Spleen (tissue), 11 donors: Measurements from ENCODE around the gene PPIA. TPM values are rescaled to one million over a fixed set of nuclear protein-coding genes. Genes with fewer than 3 reads are reported as not detected.
"Not testable (repeated sequence)": the region's sequence is repeated elsewhere in the genome, so short reads cannot be mapped to it uniquely, and the experiment has no call there.

Experiments used
- DNase-seq: peaks from one replicate; pipeline ENCODE4 v3.0.0-alpha.2; 2020
- H3K27ac ChIP-seq, 8 donors: fragments of 200-600 bp; sonication (generic) in 7 of 8; 1 replicate in 4 of 8; 2 replicates in 4 of 8; pipeline versions ENCODE4 v1.5.0 to v1.8.0; 2016 to 2021; ENCODE audit warnings: inconsistent platforms in 4 of 8, mild to moderate bottlenecking in 4 of 8, moderate library complexity in 1 of 8
- H3K27me3 ChIP-seq, 7 donors: fragments of 200-600 bp; sonication (generic) in 6 of 7; replicated peaks in 1 of 7; 1 replicate in 4 of 7; 2 replicates in 3 of 7; pipeline versions ENCODE4 v1.5.0 to v1.8.0; 2016 to 2021; ENCODE audit warnings: inconsistent platforms in 3 of 7, mild to moderate bottlenecking in 1 of 7
- H3K36me3 ChIP-seq, 6 donors: fragments of 200-600 bp; sonication (generic) in 5 of 6; 1 replicate in 4 of 6; 2 replicates in 2 of 6; pipeline versions ENCODE4 v1.5.0 to v1.8.0; 2016 to 2021; ENCODE audit warnings: inconsistent platforms in 2 of 6
- H3K4me1 ChIP-seq, 6 donors: fragments of 200-600 bp; sonication (generic) in 5 of 6; 1 replicate in 3 of 6; 2 replicates in 3 of 6; pipeline versions ENCODE4 v1.5.0 to v1.8.0; 2016 to 2021; ENCODE audit warnings: inconsistent platforms in 3 of 6
- H3K4me3 ChIP-seq, 8 donors: fragments of 200-600 bp; sonication (generic) in 7 of 8; 1 replicate in 4 of 8; 2 replicates in 4 of 8; pipeline versions ENCODE4 v1.5.0 to v1.8.0; 2016 to 2021; ENCODE audit warnings: inconsistent platforms in 4 of 8, mild to moderate bottlenecking in 4 of 8, moderate library complexity in 2 of 8
- H3K9me3 ChIP-seq, 8 donors: fragments of 200-600 bp; sonication (generic) in 7 of 8; 1 replicate in 4 of 8; 2 replicates in 4 of 8; pipeline versions ENCODE4 v1.5.0 to v1.8.0; 2016 to 2021; ENCODE audit warnings: inconsistent platforms in 4 of 8
- CTCF ChIP-seq, 11 experiments: fragments of 200-600 bp in 7 of 11; fragments of 450-650 bp in 4 of 11; sonication (generic) in 4 of 11; IDR thresholded peaks in 8 of 11; conservative IDR thresholded peaks in 3 of 11; 1 replicate in 7 of 11; 2 replicates in 4 of 11; pipeline versions ENCODE4 v1.4.0 to v1.8.0; 2016 to 2021; ENCODE audit warnings: antibody characterized with exemption in 11 of 11, inconsistent platforms in 4 of 11, mild to moderate bottlenecking in 1 of 11
- POLR2A ChIP-seq, 3 donors: fragments of 450-650 bp; IDR thresholded peaks; one replicate each; pipeline ENCODE4 v1.5.1; 2017; ENCODE audit warnings: antibody characterized with exemption in 3 of 3, mild to moderate bottlenecking in 1 of 3
- POLR2AphosphoS5 ChIP-seq, 3 donors: sonication (generic); formaldehyde crosslinking; IDR thresholded peaks; one replicate each; pipeline ENCODE4 v1.5.1; 2017; ENCODE audit warnings: antibody characterized with exemption in 3 of 3
- WGBS, 5 donors: extraction: QIAGEN DNeasy Blood & Tissue Kit in 3 of 5; methylation state at CpG; one replicate each; pipeline versions ENCODE4 v1.1.5 to v1.1.7; 2013 to 2018; 5-methylcytosine and 5-hydroxymethylcytosine counted together
- intact Hi-C: fragments of 100-400 bp; cut with DNase I; formaldehyde crosslinking; loops from one replicate; pipeline ENCODE4 v1.15.0; 2023; ENCODE audit warnings: low total_unique reads
- polyA plus RNA-seq, 3 donors: library from polyadenylated mRNA; stranded (reverse); fragments of 200-250 nt; gene quantifications; one replicate each; pipeline ENCODE4 v1.2.1, GENCODE V29; 2013
- total RNA-seq, 7 donors: library from RNA; depleted of rRNA in 3 of 7; stranded (reverse); fragments of >200 nt in 3 of 7; fragmentation: NEBNext Ultra II Directional in 4 of 7; extraction: Animal tissue kit (Norgen Biotek cat#: 25700) in 4 of 7; gene quantifications; one replicate each; pipeline versions ENCODE4 v1.1.0 to v1.2.1, GENCODE V29; 2016 to 2021
- donor health status: healthy with polysubstance abuse.
- donor health status: DM: no; HTN: no; CAD: no; lungs with moderate emphysema.
- donor health status: DM: no; HTN: no; CAD: no.
- donor health status: Bipolar disorder and iron deficiency.
- donor health status: healthy.
- donor health status: DM: no; HTN: no; CAD: no.
- donor health status: DM: yes; HTN: yes; CAD: no.

Gene PPIA
- total and polyA plus RNA-seq, 10 donors, result 877 to 3,651 (median 1,259) TPM

GRCh38 chr7:44827567-44827966 is 31.1 kb downstream of the PPIA start:
- DNase-seq, result peak; percentile 8
- H3K36me3 ChIP-seq, result peaks cover 0 to 77% (median 44%) of the 10 kb centered on the region in 6 donors

GRCh38 chr7:44838751-44839150 is 42.3 kb downstream of the PPIA start:
- no peaks in the 10 kb centered on the region for H3K9me3 ChIP-seq
- intact Hi-C loops, result no loop called here
- H3K27ac ChIP-seq, result no peak overlapping the region
- 50 to 78% (median 70%) methylated on average over 2 of the region's 2 CpGs for WGBS, 5 donors
- H3K27me3 ChIP-seq, result no peaks in the 10 kb centered on the region
- no peak overlapping the region for H3K4me3 ChIP-seq
- peaks cover 13 to 33% (median 22%) of the 10 kb centered on the region in 6 donors for H3K4me1 ChIP-seq
- H3K36me3 ChIP-seq, result peaks cover 0 to 95% (median 56%) of the 10 kb centered on the region in 6 donors
- TF ChIP-seq CTCF (IDR thresholded peaks at IDR 0.05 in 8 of 11, conservative IDR thresholded peaks at IDR 0.05 in 3 of 11) (no peak), POLR2A (IDR thresholded peaks at IDR 0.05) (no peak), POLR2AphosphoS5 (IDR thresholded peaks at IDR 0.05) (no peak)
- DNase-seq, result no peak

More at GRCh38 chr7:44827567-44827966, 31.1 kb downstream of the PPIA start:
- TF ChIP-seq POLR2A (IDR thresholded peaks at IDR 0.05) (no peak), CTCF (IDR thresholded peaks at IDR 0.05 in 8 of 11, conservative IDR thresholded peaks at IDR 0.05 in 3 of 11) (no peak), POLR2AphosphoS5 (IDR thresholded peaks at IDR 0.05) (no peak)
- Histone ChIP-seq H3K4me1 (peaks cover 0 to 19% (median 0%) of the 10 kb centered on the region in 6 donors), H3K27me3 (no peaks in the 10 kb centered on the region), H3K27ac (no peak overlapping the region), H3K4me3 (no peak overlapping the region), H3K9me3 (no peaks in the 10 kb centered on the region)
- intact Hi-C loops, result no loop called here
- 65 to 78% (median 73%) methylated on average over 3 of the region's 3 CpGs for WGBS, 5 donors

GRCh38 chr7:44842675-44843074 is 46.2 kb downstream of the PPIA start:
- whole genome bisulfite sequencing, 5 donors, result 85 to 95% (median 94%) methylated on average over 8 of the region's 8 CpGs
- Histone ChIP-seq H3K27ac (peak overlapping the region in 2 of 8 donors; percentile 57 to 58), H3K4me1 (peaks cover 19 to 69% (median 49%) of the 10 kb centered on the region in 6 donors), H3K36me3 (peaks cover 0 to 56% (median 31%) of the 10 kb centered on the region in 6 donors)
- H3K4me3 ChIP-seq, H3K27me3 ChIP-seq, intact Hi-C loops, H3K9me3 ChIP-seq, DNase-seq: not testable (repeated sequence)

- H3K4me3 ChIP-seq, H3K27ac ChIP-seq, H3K27me3 ChIP-seq, H3K9me3 ChIP-seq, intact Hi-C loops, DNase-seq: not testable (repeated sequence)
- Histone ChIP-seq H3K36me3 (peaks cover 0 to 48% (median 27%) of the 10 kb centered on the region in 6 donors), H3K4me1 (peaks cover 19 to 70% (median 49%) of the 10 kb centered on the region in 6 donors)
- 92 to 96% (median 96%) methylated on average over 5 of the region's 5 CpGs for WGBS, 5 donors
Measured at GRCh38 chr7:44843440-44843839, 47.0 kb downstream of the PPIA start.

GRCh38 chr7:44845451-44845850 is 49.0 kb downstream of the PPIA start:
- H3K27me3 ChIP-seq, result no peaks in the 10 kb centered on the region
- TF ChIP-seq POLR2A (IDR thresholded peaks at IDR 0.05) (no peak), CTCF (IDR thresholded peaks at IDR 0.05 in 8 of 11, conservative IDR thresholded peaks at IDR 0.05 in 3 of 11) (no peak), POLR2AphosphoS5 (IDR thresholded peaks at IDR 0.05) (no peak)
- H3K9me3 ChIP-seq, result no peaks in the 10 kb centered on the region
- intact Hi-C loops, result loop anchor here (5.0 kb wide), 1 partner anchor 258 kb away; no protein-coding TSS in a partner anchor
- H3K36me3 ChIP-seq, result peaks cover 0 to 28% (median 10%) of the 10 kb centered on the region in 6 donors
- peak overlapping the region in 3 of 8 donors; percentile 20 to 99 (median 97) for H3K27ac ChIP-seq
- DNase-seq, result no peak
- H3K4me1 ChIP-seq, result peaks cover 24 to 89% (median 63%) of the 10 kb centered on the region in 6 donors
- H3K4me3 ChIP-seq, result peak overlapping the region in 1 of 8 donors; percentile 82

GRCh38 chr7:44846390-44846789 is 49.9 kb downstream of the PPIA start:
- Histone ChIP-seq H3K36me3 (peaks cover 0 to 18% (median under 1%) of the 10 kb centered on the region in 6 donors), H3K4me1 (peaks cover 24 to 80% (median 59%) of the 10 kb centered on the region in 6 donors), H3K27ac (peak overlapping the region; percentile 69 to 99 (median 98)), H3K4me3 (peak overlapping the region; percentile 43 to 83 (median 63))
- not testable (repeated sequence) for H3K27me3 ChIP-seq, H3K9me3 ChIP-seq, DNase-seq
- intact Hi-C loops, result loop anchor here (5.0 kb wide), 1 partner anchor 259 kb away; no protein-coding TSS in a partner anchor
- 23 to 50% (median 25%) methylated on average over 11 of the region's 11 CpGs for WGBS, 5 donors
